PC-9 (cell line): ENCODE results near the gene ACSL4.

Experiments
- EZH2 ChIP-seq: fragments of 200-600 bp; sonication (generic); IDR thresholded peaks from 2 replicates; pipeline ENCODE4 v1.8.0; 2017; ENCODE audit warnings: antibody characterized with exemption, low read depth
- TF ChIP-seq, protein P1 (sequence below): fragments of 200-600 bp; sonication (generic); conservative IDR thresholded peaks from 2 replicates; pipeline ENCODE4 v1.6.1; 2017; ENCODE audit warnings: mixed run types, antibody characterized with exemption, mild to moderate bottlenecking, moderate library complexity

DNA sequence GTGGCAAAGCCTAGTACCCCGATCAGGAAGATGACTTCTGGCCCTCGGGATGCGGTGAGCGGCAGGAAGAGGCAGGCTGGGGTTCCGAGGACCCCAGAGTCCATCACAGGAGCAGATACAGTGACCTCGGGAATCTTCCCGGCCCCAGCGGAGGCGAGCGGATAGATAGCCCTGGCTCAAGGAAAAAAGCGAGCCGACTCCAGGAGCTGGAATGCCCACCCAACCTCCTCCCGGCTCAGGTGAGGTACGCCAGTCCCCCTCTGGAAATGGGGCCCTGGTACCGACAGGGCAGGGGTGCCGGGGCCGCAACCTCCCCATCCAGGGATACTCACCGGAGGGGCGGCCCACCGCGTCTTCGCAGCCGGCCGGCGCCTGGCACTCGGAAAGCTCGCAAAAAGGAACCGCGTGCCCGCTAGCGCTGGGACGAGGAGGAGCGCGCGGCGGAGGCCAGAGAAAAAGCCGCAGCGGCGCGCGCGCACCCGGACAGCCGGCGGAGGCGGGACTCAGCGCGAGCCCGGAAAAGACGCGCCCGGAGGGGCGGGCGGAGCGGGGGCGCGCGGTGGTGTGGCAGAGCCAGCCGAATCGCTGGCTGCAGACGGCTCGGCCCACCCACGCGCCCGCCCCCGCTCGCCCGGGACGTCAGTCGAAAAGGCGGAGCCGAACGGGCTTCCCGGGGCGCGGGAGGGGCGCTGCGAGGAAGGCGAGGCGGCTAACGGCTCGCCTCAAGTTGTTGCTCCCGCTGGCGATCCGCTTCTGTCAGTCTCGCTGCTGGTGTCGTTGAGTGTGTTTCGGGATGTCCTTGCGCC is at the start of gene ACSL4:
- TF ChIP-seq, protein P1, sequence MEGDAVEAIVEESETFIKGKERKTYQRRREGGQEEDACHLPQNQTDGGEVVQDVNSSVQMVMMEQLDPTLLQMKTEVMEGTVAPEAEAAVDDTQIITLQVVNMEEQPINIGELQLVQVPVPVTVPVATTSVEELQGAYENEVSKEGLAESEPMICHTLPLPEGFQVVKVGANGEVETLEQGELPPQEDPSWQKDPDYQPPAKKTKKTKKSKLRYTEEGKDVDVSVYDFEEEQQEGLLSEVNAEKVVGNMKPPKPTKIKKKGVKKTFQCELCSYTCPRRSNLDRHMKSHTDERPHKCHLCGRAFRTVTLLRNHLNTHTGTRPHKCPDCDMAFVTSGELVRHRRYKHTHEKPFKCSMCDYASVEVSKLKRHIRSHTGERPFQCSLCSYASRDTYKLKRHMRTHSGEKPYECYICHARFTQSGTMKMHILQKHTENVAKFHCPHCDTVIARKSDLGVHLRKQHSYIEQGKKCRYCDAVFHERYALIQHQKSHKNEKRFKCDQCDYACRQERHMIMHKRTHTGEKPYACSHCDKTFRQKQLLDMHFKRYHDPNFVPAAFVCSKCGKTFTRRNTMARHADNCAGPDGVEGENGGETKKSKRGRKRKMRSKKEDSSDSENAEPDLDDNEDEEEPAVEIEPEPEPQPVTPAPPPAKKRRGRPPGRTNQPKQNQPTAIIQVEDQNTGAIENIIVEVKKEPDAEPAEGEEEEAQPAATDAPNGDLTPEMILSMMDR, result no peak
- no peak for TF ChIP-seq EZH2
